ENCODE measurements around the gene SMAD3.

SMAD3 gene

GRCh38 chr15:67184208-67184925 lies 119.0 kb downstream of the SMAD3 start:
- Histone ChIP-seq H3K4ac (ENCODE audit: low read depth, low read length) (no peak overlapping the region), H3K18ac (ENCODE audit: low read length) (no peak overlapping the region), H4K8ac (ENCODE audit: low read depth, low read length) (no peak overlapping the region), H3K4me3 (ENCODE audit: low read length) (no peak overlapping the region), H4K5ac (ENCODE audit: low read length) (no peak overlapping the region), H3K4me1 (ENCODE audit: control insufficient read depth, low read depth, low read length) (peaks cover 1% of the 10 kb centered on the region), H3K79me1 (ENCODE audit: low read length) (no peaks in the 10 kb centered on the region), H3K27ac (ENCODE audit: low read depth, low read length) (no peak overlapping the region), H3K27me3 (ENCODE audit: insufficient read depth, low read length, poor library complexity) (no peaks in the 10 kb centered on the region), H2BK15ac (replicated peaks; ENCODE audit: low read depth) (no peak overlapping the region), H3K79me2 (ENCODE audit: control insufficient read depth, insufficient read depth, low read length) (no peaks in the 10 kb centered on the region), H3K4me2 (ENCODE audit: low read length) (no peak overlapping the region), H3K9ac (ENCODE audit: low read length) (no peak overlapping the region), H2AK5ac (ENCODE audit: low read length) (no peak overlapping the region), H3K23ac (ENCODE audit: low read length) (no peak overlapping the region), H2BK120ac (ENCODE audit: low read depth, low read length) (no peak overlapping the region), H3K36me3 (ENCODE audit: control insufficient read depth, insufficient read depth, low read length) (no peaks in the 10 kb centered on the region), H2BK5ac (ENCODE audit: low read length) (no peak overlapping the region), H3K56ac (ENCODE audit: low read length) (no peak overlapping the region)
- no CpG with 5 or more reads among the region's 18 CpGs for WGBS (ENCODE audit: extremely low coverage, insufficient coverage, low lambda C conversion rate)
- DNase-seq, result no peak

- Histone ChIP-seq H3K36me3 (ENCODE audit: control insufficient read depth, insufficient read depth, low read length) (no peaks in the 10 kb centered on the region), H3K23ac (ENCODE audit: low read length) (no peak overlapping the region), H3K27ac (ENCODE audit: low read depth, low read length) (no peak overlapping the region), H3K4ac (ENCODE audit: low read depth, low read length) (no peak overlapping the region), H3K18ac (ENCODE audit: low read length) (no peak overlapping the region), H2BK15ac (replicated peaks; ENCODE audit: low read depth) (no peak overlapping the region), H4K8ac (ENCODE audit: low read depth, low read length) (no peak overlapping the region), H2BK120ac (ENCODE audit: low read depth, low read length) (no peak overlapping the region), H3K4me2 (ENCODE audit: low read length) (no peak overlapping the region), H2BK5ac (ENCODE audit: low read length) (no peak overlapping the region), H4K5ac (ENCODE audit: low read length) (no peak overlapping the region), H3K9ac (ENCODE audit: low read length) (no peak overlapping the region), H2AK5ac (ENCODE audit: low read length) (no peak overlapping the region), H3K79me2 (ENCODE audit: control insufficient read depth, insufficient read depth, low read length) (no peaks in the 10 kb centered on the region), H3K4me1 (ENCODE audit: control insufficient read depth, low read depth, low read length) (no peaks in the 10 kb centered on the region), H3K27me3 (ENCODE audit: insufficient read depth, low read length, poor library complexity) (no peaks in the 10 kb centered on the region), H3K4me3 (ENCODE audit: low read length) (no peak overlapping the region), H3K79me1 (ENCODE audit: low read length) (no peaks in the 10 kb centered on the region), H3K56ac (ENCODE audit: low read length) (no peak overlapping the region)
- no peak for DNase-seq
- WGBS (ENCODE audit: extremely low coverage, insufficient coverage, low lambda C conversion rate), result no CpG with 5 or more reads among the region's 6 CpGs
Observed at GRCh38 chr15:67185051-67185450, 119.6 kb downstream of the SMAD3 start.

DNA sequence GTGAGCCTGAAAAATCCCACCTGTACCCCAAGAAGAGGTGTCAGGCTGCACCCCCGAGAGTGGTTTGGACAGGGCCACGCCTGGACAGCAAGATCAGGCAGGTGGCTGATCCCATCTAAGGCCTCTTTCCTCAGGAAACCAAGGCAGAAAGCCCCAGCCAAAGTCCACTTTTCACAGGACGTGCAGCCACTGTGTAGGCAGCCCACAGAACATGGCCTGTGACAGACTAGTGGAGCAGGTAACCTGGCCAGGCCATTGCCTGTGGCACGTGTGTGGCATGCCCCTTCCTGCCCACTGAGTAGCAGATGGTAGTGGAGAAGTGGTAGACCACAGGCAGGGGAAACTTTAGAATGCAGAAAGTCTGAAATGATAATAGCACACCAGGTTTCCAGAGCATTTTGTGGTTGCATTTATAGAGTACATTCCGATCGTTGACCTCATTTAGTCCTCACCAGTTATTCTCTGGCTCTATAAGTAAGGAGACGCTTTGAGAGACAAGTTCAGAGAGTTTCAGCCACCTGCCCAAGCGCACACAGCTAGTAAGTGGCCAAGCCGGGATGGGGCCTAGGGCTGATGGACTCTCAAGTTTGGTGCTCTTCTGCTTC lies 120.3 kb downstream of the SMAD3 start:
- H3K4me3 ChIP-seq (ENCODE audit: low read length), result no peak overlapping the region
- no peak overlapping the region for H2AK5ac ChIP-seq (ENCODE audit: low read length)
- no peak overlapping the region for H3K9ac ChIP-seq (ENCODE audit: low read length)
- no peak overlapping the region for H4K8ac ChIP-seq (ENCODE audit: low read depth, low read length)
- H3K56ac ChIP-seq (ENCODE audit: low read length), result no peak overlapping the region
- H3K79me1 ChIP-seq (ENCODE audit: low read length), result no peaks in the 10 kb centered on the region
- H3K18ac ChIP-seq (ENCODE audit: low read length), result no peak overlapping the region
- H3K27me3 ChIP-seq (ENCODE audit: insufficient read depth, low read length, poor library complexity), result no peaks in the 10 kb centered on the region
- WGBS (ENCODE audit: extremely low coverage, insufficient coverage, low lambda C conversion rate), result no CpG with 5 or more reads among the region's 9 CpGs
- DNase-seq, result no peak
- no peak overlapping the region for H2BK120ac ChIP-seq (ENCODE audit: low read depth, low read length)
- no peaks in the 10 kb centered on the region for H3K4me1 ChIP-seq (ENCODE audit: control insufficient read depth, low read depth, low read length)
- H3K4me2 ChIP-seq (ENCODE audit: low read length), result no peak overlapping the region
- H2BK5ac ChIP-seq (ENCODE audit: low read length), result no peak overlapping the region
- H3K79me2 ChIP-seq (ENCODE audit: control insufficient read depth, insufficient read depth, low read length), result no peaks in the 10 kb centered on the region
- no peak overlapping the region for H3K4ac ChIP-seq (ENCODE audit: low read depth, low read length)
- no peak overlapping the region for H2BK15ac ChIP-seq (replicated peaks; ENCODE audit: low read depth)
- no peaks in the 10 kb centered on the region for H3K36me3 ChIP-seq (ENCODE audit: control insufficient read depth, insufficient read depth, low read length)
- H3K23ac ChIP-seq (ENCODE audit: low read length), result no peak overlapping the region
- H4K5ac ChIP-seq (ENCODE audit: low read length), result no peak overlapping the region
- H3K27ac ChIP-seq (ENCODE audit: low read depth, low read length), result no peak overlapping the region

DNA sequence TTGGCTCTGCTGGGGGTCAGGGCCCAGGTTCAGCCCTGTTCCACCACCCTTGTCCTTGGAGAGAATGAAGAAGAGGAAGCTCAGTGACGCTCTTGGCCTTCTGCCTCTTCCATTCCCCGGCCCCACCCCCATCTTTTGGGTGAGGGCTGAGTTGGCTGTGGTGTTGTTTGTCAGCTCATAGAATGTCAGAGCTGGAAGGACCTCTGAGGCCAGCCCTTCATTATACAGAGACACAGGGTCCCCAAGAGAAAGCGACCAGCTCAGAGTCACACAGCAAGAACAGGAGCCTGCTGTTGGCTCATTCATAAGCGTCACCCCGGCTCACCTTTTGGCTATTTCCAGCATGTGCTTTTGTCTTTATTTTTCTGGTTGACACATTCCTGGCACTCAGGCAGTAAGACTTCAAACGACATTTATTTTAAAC lies 120.8 kb downstream of the SMAD3 start:
- Histone ChIP-seq H3K56ac (ENCODE audit: low read length) (no peak overlapping the region), H3K18ac (ENCODE audit: low read length) (no peak overlapping the region), H3K4me2 (ENCODE audit: low read length) (no peak overlapping the region), H4K8ac (ENCODE audit: low read depth, low read length) (no peak overlapping the region), H3K27me3 (ENCODE audit: insufficient read depth, low read length, poor library complexity) (no peaks in the 10 kb centered on the region), H3K9ac (ENCODE audit: low read length) (no peak overlapping the region), H3K4ac (ENCODE audit: low read depth, low read length) (no peak overlapping the region), H3K23ac (ENCODE audit: low read length) (no peak overlapping the region), H2BK120ac (ENCODE audit: low read depth, low read length) (no peak overlapping the region), H3K79me1 (ENCODE audit: low read length) (no peaks in the 10 kb centered on the region), H2AK5ac (ENCODE audit: low read length) (no peak overlapping the region), H3K36me3 (ENCODE audit: control insufficient read depth, insufficient read depth, low read length) (no peaks in the 10 kb centered on the region), H3K27ac (ENCODE audit: low read depth, low read length) (no peak overlapping the region), H3K4me1 (ENCODE audit: control insufficient read depth, low read depth, low read length) (no peaks in the 10 kb centered on the region), H2BK5ac (ENCODE audit: low read length) (no peak overlapping the region), H3K79me2 (ENCODE audit: control insufficient read depth, insufficient read depth, low read length) (no peaks in the 10 kb centered on the region), H3K4me3 (ENCODE audit: low read length) (no peak overlapping the region), H2BK15ac (replicated peaks; ENCODE audit: low read depth) (no peak overlapping the region), H4K5ac (ENCODE audit: low read length) (no peak overlapping the region)
- DNase-seq, result no peak
- no CpG with 5 or more reads among the region's 6 CpGs for WGBS (ENCODE audit: extremely low coverage, insufficient coverage, low lambda C conversion rate)

GRCh38 chr15:67186688-67187087 lies 121.3 kb downstream of the SMAD3 start:
- Histone ChIP-seq H3K36me3 (ENCODE audit: control insufficient read depth, insufficient read depth, low read length) (no peaks in the 10 kb centered on the region), H3K4me3 (ENCODE audit: low read length) (no peak overlapping the region), H3K27me3 (ENCODE audit: insufficient read depth, low read length, poor library complexity) (no peaks in the 10 kb centered on the region)

More at GRCh38 chr15:67186688-67187087, 121.3 kb downstream of the SMAD3 start:
- Histone ChIP-seq H3K4ac (ENCODE audit: low read depth, low read length) (no peak overlapping the region), H3K9ac (ENCODE audit: low read length) (no peak overlapping the region), H2BK5ac (ENCODE audit: low read length) (no peak overlapping the region), H4K5ac (ENCODE audit: low read length) (no peak overlapping the region), H3K56ac (ENCODE audit: low read length) (no peak overlapping the region), H3K79me2 (ENCODE audit: control insufficient read depth, insufficient read depth, low read length) (no peaks in the 10 kb centered on the region), H2AK5ac (ENCODE audit: low read length) (no peak overlapping the region), H3K27ac (ENCODE audit: low read depth, low read length) (no peak overlapping the region), H2BK15ac (replicated peaks; ENCODE audit: low read depth) (no peak overlapping the region), H2BK120ac (ENCODE audit: low read depth, low read length) (no peak overlapping the region), H3K79me1 (ENCODE audit: low read length) (no peaks in the 10 kb centered on the region), H3K4me1 (ENCODE audit: control insufficient read depth, low read depth, low read length) (no peaks in the 10 kb centered on the region), H3K18ac (ENCODE audit: low read length) (no peak overlapping the region), H3K23ac (ENCODE audit: low read length) (no peak overlapping the region), H3K4me2 (ENCODE audit: low read length) (no peak overlapping the region), H4K8ac (ENCODE audit: low read depth, low read length) (no peak overlapping the region)
- no peak for DNase-seq
- no CpG with 5 or more reads among the region's 4 CpGs for WGBS (ENCODE audit: extremely low coverage, insufficient coverage, low lambda C conversion rate)

Data from mesendoderm (in vitro differentiated cells).